Fibroblast of skin of left biceps (primary cell): Measurements from ENCODE around the gene ADAMTS2.
A peak's percentile ranks its signal among the peaks of the same experiment; 100 is the strongest.
"Not testable (repeated sequence)": the region's sequence is repeated elsewhere in the genome, so short reads cannot be mapped to it uniquely, and the experiment has no call there.

Experiments
- DNase-seq, 2 experiments: peaks; one replicate each; pipeline ENCODE4 v3.0.0-alpha.2; 2013; ENCODE audit warnings: low read depth in 2 of 2

Gene ADAMTS2

DNA sequence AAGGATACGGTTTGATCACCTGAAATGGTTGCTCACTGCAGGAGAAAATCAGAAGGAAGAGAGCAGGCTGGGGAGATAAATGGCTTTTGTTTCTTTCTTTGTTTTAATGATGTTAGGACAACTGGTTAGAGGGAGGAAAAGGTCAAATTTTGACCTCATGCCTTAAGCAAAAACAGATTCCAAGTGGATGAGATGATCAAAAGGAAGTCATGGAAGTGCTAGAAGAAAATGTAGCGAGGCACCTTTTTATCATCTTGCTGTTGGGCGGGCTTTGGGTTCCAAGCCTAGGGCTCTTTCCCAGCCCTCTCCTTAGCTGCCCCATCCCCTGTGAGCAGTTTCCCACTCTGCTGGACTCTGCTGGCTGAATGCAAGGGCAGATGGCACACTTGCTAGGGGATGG is 127.9 kb downstream of the ADAMTS2 start:
- DNase-seq, result no peak

DNA sequence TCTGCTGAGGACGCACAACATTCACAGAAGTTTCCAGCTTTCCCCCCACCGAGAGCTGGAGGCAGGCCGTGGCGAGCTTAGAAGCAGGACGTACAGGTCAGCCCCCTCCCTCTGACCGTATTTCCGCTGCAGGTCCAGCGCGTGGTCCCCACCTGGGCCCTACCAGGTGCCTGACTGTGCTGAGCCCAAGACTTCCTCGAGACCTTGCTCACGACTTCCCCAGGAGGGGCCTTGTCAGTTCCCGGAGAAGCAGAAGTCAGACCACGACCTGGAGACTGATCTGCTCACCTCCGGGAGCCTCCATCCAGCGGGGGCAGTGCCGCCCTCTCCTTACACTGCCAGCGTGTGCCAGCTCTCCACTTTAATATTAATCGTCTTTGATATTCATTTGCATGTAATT is 128.9 kb downstream of the ADAMTS2 start:
- DNase-seq, result not testable (repeated sequence)

DNA sequence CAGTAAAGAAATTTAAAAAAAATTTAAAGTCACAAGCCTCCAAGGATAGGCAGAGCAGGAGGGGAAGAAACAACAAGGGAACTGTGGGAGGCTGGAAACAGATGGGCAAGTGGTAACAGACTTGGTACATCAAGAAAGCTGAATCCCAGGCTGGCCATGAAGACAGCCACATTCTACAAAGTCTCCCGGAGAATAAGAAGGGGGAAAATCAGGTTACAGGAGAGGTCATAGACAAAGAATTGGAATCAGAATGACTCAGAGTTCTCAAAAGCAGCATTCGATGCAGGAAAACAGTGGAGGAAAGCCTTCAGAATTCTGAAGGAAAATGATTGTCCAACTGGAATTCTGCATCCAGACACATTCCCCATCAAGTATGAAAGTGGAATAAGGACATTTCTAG is 129.7 kb downstream of the ADAMTS2 start:
- no peak for DNase-seq

DNA sequence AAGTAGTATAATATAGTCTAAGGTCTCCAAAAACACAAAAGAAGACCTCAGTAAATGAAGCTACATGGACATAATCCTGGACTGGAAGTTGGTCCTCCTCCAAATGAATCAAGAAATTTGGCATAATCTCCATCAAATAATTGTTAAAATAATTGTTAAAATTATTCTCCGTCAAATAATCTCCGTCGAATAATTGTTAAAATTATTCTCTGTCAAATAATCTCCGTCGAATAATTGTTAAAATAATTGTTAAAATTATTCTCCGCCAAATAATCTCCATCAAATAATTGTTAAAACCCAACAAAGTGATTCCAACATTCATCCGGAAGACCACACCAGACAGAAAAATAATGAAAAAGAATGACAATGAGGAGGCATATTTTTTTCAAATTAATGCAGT is 130.6 kb downstream of the ADAMTS2 start:
- DNase-seq, result no peak

GRCh38 chr5:179212870-179213269 is 132.4 kb downstream of the ADAMTS2 start:
- DNase-seq, result no peak

DNA sequence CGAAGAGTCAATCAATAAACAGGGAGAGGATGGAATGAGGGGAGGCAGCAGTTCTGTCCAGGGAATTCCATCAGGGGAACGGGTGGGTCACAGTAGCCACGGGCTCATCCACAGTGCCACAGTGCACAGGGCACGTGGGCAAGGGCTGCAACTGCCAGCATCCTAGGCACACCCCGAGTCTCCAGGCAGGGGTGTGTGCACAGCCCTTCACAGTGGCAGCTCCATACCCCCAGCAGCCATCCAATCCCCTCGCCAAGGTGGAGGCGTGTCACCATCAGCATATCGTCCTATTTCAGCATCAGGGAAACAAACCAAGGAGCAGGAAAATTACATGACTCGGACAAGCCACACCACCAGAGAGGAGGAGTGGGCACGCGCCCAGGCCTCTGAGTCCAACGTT is 133.6 kb downstream of the ADAMTS2 start:
- no peak for DNase-seq

DNA sequence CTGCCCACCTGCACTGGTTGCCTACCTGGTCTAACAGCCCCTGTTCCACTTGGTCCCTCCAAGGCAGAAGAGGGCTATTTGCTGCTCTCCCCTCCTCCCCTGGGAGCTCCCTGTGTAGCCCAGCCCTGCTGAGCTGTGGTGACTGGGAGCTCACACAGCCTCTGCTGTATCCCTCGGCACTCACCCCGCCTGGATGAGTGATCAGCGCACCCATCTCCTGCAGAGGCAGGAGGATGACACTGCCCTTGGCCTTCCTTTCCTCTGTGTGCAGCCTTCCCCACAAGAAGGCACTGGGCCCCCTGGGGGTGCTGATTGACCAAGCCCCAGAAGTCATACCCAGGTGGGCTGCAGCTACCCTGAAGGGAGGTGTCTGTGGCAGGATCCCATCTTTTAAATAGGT is 134.2 kb downstream of the ADAMTS2 start:
- no peak for DNase-seq

GRCh38 chr5:179210478-179210877 is 134.8 kb downstream of the ADAMTS2 start:
- no peak for DNase-seq

GRCh38 chr5:179209359-179210150 is 135.7 kb downstream of the ADAMTS2 start:
- DNase-seq, result peak in 1 of 2 experiments; percentile 3

DNA sequence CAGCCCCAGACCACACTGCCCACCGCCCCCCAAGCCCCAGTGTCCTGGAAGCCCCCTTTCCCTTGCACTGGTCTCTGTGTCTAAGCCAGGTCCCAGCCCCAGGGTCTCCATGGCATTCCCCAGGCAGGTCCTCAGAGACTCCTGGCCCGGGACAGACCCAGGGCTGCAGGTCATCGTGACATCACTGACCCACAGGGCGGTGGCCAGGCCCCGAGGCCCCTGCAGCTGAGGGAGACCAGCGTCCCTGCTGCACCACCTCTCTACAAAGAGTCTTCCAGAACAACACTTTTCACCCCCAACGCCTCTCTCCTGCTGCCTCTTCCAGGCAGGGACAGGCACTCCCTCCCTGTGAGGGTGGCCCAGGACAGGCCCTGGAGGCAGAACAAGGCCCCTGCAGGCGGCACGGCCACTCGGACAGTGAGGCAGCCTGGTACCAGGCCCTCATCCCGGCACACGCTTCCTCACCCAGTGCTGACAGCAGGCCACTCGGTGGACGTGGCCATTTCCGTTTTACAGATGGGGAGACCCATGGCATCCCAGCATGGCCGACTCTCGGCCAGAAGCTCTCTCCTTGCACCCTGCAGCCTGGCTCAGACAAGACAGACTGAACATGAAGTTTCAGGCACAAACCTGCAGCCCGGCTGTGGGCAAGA is 136.4 kb downstream of the ADAMTS2 start:
- DNase-seq, result no peak

GRCh38 chr5:179207920-179208705 is 137.1 kb downstream of the ADAMTS2 start:
- DNase-seq, result no peak

GRCh38 chr5:179207470-179207869 is 137.8 kb downstream of the ADAMTS2 start:
- DNase-seq, result no peak

DNA sequence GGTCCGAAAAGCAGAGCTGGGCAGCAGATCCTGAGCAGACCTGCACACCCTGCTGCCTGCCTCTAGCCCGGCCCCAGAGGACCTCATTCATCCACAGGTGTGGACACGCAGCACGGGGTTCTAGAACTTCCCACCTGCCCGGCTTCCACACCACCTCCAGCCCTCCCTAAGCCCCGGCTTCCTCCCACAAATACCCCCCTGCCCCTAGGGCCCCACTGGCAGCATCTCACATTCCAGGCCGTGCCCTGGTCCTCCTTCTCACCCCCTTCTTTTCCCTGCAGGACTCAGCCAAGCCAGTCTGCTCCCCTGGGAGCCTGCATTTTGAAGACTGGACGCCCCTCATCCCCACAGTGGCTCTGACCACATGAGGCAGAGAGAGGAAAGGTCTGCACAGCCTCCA is 138.9 kb downstream of the ADAMTS2 start:
- DNase-seq, result no peak

DNA sequence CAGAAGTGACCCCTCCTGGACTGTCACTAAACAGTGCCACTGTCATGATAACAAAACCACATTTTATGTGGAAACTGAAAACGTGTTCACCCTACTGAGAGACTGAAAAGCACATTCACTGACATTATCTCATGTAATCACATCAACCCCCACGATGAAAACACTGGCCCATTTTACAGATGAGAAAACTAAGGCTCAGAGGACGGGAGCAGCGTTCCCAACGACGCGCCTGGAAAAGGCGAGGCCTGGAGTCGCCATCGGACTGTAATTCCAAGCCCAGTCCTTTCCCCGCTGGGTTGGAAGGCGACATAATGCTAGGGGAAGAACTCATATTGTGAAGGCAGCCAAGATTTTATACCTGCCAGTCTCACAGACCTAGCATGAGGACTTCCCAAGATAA is 140.0 kb downstream of the ADAMTS2 start:
- DNase-seq, result no peak

GRCh38 chr5:179204572-179204971 is 140.7 kb downstream of the ADAMTS2 start:
- DNase-seq, result no peak

- no peak for DNase-seq
These were observed 142.0 kb downstream of the ADAMTS2 start for GRCh38 chr5:179203248-179203647.

DNA sequence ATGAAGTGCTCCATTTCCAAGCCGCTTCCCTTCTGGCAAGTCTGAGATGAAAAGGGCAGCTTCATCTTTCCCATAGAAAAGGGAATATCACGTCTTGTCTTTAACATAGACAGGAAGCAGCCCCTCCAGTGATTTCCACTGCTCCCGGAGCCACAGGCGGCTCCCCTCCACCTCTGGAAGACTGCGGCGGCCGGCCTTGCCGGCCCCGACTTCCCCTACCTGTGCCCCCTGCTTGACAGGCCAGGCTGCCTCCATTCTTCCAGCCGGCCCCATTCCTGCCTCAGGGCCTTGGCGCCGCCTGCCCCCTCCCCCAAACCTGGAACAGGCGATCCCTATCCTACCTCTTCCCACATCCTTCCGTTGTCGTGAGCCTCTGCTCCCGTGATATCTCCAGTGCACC is 143.3 kb downstream of the ADAMTS2 start:
- DNase-seq, result no peak

- DNase-seq, result no peak
These were observed 146.0 kb downstream of the ADAMTS2 start for GRCh38 chr5:179199246-179199645.

DNA sequence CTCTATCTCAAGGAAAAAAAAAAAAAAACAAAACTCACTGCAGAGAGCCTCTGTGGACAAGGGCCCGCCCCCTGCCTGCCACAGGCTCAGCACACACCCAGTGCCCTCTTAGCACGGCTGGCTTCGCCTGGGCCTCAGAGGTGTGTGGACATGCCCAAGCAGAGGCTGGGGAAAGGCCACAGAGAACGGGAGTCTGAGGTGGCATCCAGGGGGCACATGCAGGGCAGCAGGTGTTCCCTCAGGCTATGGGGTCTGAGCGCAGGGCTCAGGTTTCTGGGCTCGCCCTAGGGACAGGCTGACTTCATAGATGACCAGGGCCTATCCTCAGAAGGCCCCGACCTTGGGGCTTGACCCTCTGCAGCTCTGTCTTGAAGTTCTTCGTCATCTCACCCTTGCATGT is 146.4 kb downstream of the ADAMTS2 start:
- DNase-seq, result no peak

- no peak for DNase-seq
These were observed 148.7 kb downstream of the ADAMTS2 start for GRCh38 chr5:179196405-179197079.

- DNase-seq, result no peak
These were observed 149.5 kb downstream of the ADAMTS2 start for GRCh38 chr5:179195561-179196404.
